ENCODE results near the gene ST6GAL2. TPM values are rescaled to one million over a fixed set of nuclear protein-coding genes. Genes with fewer than 3 reads are reported as not detected.

The ST6GAL2 gene, protein sequence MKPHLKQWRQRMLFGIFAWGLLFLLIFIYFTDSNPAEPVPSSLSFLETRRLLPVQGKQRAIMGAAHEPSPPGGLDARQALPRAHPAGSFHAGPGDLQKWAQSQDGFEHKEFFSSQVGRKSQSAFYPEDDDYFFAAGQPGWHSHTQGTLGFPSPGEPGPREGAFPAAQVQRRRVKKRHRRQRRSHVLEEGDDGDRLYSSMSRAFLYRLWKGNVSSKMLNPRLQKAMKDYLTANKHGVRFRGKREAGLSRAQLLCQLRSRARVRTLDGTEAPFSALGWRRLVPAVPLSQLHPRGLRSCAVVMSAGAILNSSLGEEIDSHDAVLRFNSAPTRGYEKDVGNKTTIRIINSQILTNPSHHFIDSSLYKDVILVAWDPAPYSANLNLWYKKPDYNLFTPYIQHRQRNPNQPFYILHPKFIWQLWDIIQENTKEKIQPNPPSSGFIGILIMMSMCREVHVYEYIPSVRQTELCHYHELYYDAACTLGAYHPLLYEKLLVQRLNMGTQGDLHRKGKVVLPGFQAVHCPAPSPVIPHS
- total RNA-seq = not detected in 2 replicates

DNA sequence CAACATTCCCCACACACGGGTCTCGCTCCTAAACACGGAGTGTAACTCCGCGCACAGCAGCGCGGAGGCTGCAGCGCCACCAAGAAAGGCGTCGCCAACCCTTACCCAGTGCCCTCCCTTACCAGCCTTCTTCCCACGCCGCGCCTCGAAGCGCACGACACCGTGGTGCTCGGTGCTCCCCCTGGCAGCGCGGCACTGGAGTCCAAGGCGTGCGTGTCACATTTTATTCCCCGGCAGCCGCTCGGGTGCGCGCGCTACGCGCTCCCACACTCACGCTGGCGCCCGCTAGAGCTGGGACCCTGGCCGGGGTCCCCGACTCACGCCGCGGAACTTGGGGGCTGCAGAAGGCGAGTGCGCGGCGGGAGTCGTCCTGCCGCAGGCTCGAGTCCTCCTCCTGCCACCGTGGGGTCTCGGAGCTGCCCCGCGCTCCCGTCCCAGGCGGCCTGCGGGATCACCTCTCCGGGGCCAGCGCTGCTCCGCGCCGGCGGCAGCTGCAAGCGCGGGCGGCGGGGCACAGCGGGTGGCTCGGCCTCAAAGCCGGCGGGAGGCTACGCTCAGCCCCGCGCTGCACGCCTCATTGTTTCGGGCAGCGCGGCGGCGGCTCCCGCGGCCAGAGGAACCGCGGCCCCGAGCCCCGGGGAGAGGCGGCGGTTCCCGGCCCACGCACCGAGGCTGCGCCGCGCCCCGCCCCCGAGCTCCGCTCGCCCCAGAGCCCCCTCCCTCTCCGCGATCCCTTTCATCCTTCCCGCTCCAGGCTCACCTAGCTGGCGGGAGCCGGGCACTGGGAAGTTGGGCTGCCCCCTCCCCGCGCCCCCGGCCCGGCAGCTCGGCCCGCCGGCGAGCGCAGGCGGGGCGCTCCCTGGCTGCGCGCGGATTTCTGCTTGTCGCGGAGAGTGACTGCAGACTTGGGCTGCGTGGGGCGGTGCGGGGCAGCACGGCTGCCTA is at the start of gene ST6GAL2:
Gene ST6GAL2 (minus strand): TSS at position 197 of the 945 bp plus-strand sequence. CDS start 42,190 bp downstream, outside the sequence.
- H3K27me3 ChIP-seq (ENCODE audit: control insufficient read depth, insufficient read depth, low read length) = peaks cover 3% of the 10 kb centered on the region
- FAIRE-seq (no peak), DNase-seq (ENCODE audit: low read depth) (no peak)
- no peaks in the 10 kb centered on the region for H3K36me3 ChIP-seq (ENCODE audit: control insufficient read depth, insufficient read depth, low read length)
- TF ChIP-seq, protein P1, sequence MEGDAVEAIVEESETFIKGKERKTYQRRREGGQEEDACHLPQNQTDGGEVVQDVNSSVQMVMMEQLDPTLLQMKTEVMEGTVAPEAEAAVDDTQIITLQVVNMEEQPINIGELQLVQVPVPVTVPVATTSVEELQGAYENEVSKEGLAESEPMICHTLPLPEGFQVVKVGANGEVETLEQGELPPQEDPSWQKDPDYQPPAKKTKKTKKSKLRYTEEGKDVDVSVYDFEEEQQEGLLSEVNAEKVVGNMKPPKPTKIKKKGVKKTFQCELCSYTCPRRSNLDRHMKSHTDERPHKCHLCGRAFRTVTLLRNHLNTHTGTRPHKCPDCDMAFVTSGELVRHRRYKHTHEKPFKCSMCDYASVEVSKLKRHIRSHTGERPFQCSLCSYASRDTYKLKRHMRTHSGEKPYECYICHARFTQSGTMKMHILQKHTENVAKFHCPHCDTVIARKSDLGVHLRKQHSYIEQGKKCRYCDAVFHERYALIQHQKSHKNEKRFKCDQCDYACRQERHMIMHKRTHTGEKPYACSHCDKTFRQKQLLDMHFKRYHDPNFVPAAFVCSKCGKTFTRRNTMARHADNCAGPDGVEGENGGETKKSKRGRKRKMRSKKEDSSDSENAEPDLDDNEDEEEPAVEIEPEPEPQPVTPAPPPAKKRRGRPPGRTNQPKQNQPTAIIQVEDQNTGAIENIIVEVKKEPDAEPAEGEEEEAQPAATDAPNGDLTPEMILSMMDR (IDR thresholded peaks at IDR 0.05; ENCODE audit: insufficient read depth, low read length, severe bottlenecking) = no peak
- peak within 1 kb of the TSS; percentile 18 for H3K4me3 ChIP-seq (ENCODE audit: low read depth, low read length)

DNA sequence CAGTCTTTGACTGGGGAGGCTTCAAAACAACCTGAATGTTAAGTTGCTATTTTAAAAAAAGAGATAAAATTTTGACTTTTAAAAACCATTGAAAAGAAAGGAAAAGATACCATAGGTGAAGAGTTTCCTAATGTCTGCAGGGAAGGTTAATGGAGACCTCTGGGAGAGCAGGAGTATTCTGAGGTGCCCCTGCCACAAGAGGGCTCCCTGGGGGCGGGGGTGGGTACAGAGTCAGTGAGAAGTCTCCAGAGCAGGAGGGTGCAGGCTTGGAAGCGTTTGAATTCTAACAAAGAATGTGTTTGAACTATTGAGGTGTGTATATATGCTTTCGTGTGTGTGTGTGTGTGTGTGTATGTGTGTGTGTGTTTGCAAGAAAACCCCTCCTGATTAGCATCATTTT is 46.7 kb upstream of the ST6GAL2 start:
- H3K4me3 ChIP-seq (ENCODE audit: low read depth, low read length) = no peak overlapping the region
- no peak for DNase-seq (ENCODE audit: low read depth)
- no peaks in the 10 kb centered on the region for H3K27me3 ChIP-seq (ENCODE audit: control insufficient read depth, insufficient read depth, low read length)
- FAIRE-seq = no peak
- no peaks in the 10 kb centered on the region for H3K36me3 ChIP-seq (ENCODE audit: control insufficient read depth, insufficient read depth, low read length)
- TF ChIP-seq, protein P1 (IDR thresholded peaks at IDR 0.05; ENCODE audit: insufficient read depth, low read length, severe bottlenecking) = no peak

DNA sequence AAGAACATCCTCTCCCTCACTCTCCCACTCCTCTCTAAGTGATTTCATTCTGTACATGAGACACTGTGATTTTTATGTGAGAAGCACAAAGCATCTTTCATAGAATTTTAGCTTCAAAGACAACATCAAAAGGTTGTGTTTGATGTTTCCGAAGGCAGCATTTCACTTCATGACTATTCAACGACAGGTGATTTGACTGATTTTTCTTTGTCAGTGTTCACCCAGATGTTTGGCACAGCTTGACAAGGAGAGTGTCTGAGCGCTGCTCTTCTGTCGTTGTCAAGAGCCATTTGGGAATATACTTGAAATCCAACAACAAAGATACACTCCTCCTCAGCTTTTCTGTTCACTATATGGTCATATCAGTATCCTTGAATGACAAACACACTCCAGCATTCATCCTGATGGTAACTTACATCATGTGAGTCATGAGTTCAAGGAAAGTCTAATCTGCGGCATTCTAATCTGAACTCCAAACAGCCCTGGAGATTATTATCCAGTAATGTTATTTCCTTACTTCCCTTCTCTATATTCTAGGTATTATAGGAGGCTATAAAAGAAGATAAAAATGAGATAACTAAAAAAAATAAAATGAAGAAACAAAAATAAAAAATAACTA is 45.9 kb upstream of the ST6GAL2 start:
- no peaks in the 10 kb centered on the region for H3K27me3 ChIP-seq (ENCODE audit: control insufficient read depth, insufficient read depth, low read length)
- no peaks in the 10 kb centered on the region for H3K36me3 ChIP-seq (ENCODE audit: control insufficient read depth, insufficient read depth, low read length)
- no peak for FAIRE-seq
- DNase-seq (ENCODE audit: low read depth) = no peak
- H3K4me3 ChIP-seq (ENCODE audit: low read depth, low read length) = no peak overlapping the region
- TF ChIP-seq, protein P1 (IDR thresholded peaks at IDR 0.05; ENCODE audit: insufficient read depth, low read length, severe bottlenecking) = no peak

DNA sequence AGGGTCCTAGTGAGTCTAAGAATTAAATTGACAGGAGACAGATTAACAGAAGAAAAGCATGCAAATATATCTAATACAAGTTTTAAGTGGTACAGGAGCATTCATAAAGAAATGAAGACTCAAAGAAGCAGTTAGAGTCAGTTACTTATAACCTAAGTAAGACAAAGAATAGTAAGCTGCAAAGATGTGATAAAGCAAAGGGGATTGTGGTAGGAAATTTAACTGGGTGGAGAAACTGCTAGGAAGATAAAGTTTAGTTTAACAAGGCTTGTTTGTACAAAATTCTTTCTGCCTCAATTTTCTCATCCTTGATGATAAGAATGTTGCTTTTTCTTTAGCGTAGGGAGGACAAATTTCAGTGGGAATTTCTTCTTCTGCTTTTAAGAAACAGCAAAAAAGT is 35.5 kb upstream of the ST6GAL2 start:
- Histone ChIP-seq H3K27me3 (ENCODE audit: control insufficient read depth, insufficient read depth, low read length) (no peaks in the 10 kb centered on the region), H3K4me3 (ENCODE audit: low read depth, low read length) (no peak overlapping the region), H3K36me3 (ENCODE audit: control insufficient read depth, insufficient read depth, low read length) (no peaks in the 10 kb centered on the region)
- FAIRE-seq (no peak), DNase-seq (ENCODE audit: low read depth) (no peak)
- TF ChIP-seq, protein P1 (IDR thresholded peaks at IDR 0.05; ENCODE audit: insufficient read depth, low read length, severe bottlenecking) = no peak

DNA sequence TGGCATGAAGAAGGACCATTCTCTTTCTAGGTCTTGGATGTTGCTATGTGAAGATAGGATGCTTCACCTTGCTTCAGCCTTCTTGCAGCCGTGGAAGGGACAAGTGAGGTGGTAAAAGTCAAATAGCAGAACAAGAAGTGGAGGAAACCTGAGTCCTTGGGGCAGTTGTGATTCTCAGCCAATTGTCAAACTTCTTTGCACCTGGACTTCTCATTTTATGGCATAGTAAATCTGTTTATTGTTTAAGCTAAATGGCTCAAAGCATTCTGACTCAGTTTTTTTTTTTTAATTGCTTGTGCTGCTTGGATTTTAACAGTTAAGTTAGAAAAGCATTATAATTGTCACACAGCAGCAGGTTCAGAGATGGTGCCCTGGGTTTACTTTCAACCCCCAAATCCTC is 33.0 kb upstream of the ST6GAL2 start:
- no peak overlapping the region for H3K4me3 ChIP-seq (ENCODE audit: low read depth, low read length)
- H3K36me3 ChIP-seq (ENCODE audit: control insufficient read depth, insufficient read depth, low read length) = no peaks in the 10 kb centered on the region
- no peaks in the 10 kb centered on the region for H3K27me3 ChIP-seq (ENCODE audit: control insufficient read depth, insufficient read depth, low read length)
- DNase-seq (ENCODE audit: low read depth) = no peak
- FAIRE-seq = no peak
- TF ChIP-seq, protein P1 (IDR thresholded peaks at IDR 0.05; ENCODE audit: insufficient read depth, low read length, severe bottlenecking) = no peak

Data from bronchial epithelial cell (primary cell).